HG03097 (cell line): Measurements from ENCODE around the gene SLC31A2.
"Not testable (repeated sequence)": the region's sequence is repeated elsewhere in the genome, so short reads cannot be mapped to it uniquely, and the experiment has no call there.

Experiments
- ATAC-seq: cut with Tn5 transposase; IDR thresholded peaks from one replicate; pipeline ENCODE4 v1.9.1; 2021; ENCODE audit not compliant: unreplicated experiment, low FRiP score

The SLC31A2 gene, protein sequence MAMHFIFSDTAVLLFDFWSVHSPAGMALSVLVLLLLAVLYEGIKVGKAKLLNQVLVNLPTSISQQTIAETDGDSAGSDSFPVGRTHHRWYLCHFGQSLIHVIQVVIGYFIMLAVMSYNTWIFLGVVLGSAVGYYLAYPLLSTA

DNA sequence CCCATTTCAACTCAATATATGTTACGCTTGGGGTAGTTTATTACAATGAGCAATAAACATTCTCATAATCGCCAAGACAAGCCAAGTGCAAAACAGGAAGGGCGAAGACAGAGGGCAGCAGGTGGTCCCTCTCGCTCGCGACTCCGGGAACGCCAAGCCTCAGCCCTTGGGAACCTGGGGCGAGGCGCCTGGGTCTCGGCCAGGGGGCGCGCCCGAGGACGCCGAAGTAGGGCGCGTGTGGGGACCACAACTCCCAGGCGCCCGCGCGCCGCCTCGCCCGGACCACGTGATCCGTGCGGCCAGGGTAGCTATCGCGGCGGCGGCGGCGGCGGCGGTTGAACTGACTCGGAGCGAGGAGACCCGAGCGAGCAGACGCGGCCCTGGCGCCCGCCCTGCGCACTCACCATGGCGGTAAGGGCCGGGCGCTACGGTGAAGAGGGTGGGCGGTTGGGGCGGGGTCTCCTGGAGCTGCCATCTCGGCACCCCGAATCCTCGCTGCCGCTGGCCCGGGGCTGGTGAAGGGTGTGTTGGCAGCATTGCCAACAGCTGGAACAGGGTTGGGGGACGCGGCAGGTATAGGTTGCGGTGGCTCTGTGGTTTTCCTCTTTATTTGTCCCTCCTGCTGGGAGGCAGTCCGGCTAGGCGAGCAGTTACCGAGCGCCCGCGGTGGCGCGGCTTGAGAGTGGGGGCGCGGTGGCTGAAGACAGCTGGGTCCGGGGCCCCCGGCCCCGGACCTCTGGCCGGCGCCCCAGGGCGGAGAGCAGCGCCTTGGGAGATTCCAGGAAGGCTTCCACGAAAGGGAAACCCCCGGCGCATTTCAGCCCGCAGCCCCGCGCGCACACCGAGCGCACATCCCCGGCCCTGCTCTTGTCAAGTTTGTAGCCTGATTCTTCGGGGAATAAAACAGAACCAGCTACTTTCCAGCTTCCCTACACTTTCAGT lies at the start of gene SLC31A2:
SLC31A2 (plus strand) TSS at position 338 of the 942 bp plus-strand sequence; CDS start at position 406, 68 bp downstream.
- peak; percentile 94 for ATAC-seq

DNA sequence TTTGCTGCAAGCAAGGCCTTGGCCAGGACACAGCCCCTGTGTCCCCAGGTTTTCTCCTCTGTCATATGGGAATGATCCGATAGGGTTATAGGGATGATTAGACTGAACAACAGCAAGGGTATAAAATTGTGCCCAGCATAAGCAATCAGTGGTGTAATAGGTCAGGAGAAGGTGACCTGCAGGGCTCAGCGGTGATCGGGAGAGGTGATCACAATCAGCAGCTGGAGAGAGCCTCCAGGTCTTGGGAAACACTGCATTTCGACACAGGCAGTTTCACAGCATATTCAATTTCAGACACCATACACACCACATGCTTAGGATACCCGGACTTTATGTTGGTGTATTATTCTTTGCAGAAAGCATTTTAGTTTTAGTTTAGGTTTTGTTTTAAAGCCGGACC lies 45.5 kb upstream of the SLC31A2 start:
- not testable (repeated sequence) for ATAC-seq

DNA sequence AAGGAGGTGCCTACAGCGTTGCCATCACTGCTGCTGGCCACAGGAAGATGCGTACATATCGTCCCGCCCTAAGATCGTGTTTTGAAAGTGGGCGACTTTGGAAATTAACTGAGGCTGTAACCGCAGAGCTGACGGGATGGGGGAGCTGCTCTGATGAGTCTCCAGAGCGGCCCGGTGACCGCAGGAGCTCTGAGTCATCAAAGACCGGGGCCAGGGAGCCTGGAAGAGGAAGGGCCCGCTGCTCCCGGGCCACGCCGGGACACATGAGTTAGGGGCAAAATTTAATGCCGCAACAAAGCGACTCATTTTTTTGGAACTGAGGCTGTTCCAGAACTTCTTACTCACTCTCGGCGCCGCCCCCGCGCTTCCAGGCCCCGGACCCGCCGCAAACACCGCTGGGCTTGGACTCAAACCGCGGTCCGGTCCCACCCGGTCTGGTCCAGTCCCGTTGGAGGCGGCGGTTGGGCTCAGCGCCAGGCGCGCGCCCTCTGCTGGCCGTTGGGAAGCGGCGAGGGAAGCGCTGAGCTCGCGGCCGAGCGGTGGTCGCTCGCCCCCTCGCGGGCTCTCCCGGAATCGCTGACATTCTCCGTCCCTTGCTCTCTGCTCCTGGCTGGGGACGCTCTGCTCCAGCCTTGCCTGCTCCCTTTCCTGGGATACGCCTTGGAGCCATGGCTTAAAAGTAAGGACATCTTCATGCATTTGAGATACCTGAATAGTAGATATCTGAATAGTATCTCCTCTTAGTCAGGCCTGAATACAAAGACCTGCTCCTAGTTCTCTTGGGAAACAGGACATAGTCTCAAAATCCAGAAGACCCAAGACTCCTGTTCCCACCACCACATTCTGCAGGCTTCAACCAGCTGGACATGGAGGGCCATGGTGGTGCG lies 39.5 kb upstream of the SLC31A2 start:
- ATAC-seq, result not testable (repeated sequence)

DNA sequence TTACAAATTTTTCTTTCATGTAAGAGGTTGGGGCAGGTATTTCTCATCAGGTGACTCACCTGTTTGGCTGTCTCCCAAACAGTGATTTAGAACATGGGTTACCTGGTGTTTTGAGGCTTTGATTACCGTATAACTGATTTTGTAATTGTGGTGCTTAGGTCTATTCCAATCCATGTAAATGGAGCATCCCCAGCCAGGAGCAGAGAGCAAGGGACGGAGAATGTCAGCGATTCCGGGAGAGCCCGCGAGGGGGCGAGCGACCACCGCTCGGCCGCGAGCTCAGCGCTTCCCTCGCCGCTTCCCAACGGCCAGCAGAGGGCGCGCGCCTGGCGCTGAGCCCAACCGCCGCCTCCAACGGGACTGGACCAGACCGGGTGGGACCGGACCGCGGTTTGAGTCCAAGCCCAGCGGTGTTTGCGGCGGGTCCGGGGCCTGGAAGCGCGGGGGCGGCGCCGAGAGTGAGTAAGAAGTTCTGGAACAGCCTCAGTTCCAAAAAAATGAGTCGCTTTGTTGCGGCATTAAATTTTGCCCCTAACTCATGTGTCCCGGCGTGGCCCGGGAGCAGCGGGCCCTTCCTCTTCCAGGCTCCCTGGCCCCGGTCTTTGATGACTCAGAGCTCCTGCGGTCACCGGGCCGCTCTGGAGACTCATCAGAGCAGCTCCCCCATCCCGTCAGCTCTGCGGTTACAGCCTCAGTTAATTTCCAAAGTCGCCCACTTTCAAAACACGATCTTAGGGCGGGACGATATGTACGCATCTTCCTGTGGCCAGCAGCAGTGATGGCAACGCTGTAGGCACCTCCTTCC lies 37.9 kb upstream of the SLC31A2 start:
- ATAC-seq, result peak; percentile 62

DNA sequence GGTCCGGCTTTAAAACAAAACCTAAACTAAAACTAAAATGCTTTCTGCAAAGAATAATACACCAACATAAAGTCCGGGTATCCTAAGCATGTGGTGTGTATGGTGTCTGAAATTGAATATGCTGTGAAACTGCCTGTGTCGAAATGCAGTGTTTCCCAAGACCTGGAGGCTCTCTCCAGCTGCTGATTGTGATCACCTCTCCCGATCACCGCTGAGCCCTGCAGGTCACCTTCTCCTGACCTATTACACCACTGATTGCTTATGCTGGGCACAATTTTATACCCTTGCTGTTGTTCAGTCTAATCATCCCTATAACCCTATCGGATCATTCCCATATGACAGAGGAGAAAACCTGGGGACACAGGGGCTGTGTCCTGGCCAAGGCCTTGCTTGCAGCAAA lies 32.0 kb upstream of the SLC31A2 start:
- not testable (repeated sequence) for ATAC-seq

DNA sequence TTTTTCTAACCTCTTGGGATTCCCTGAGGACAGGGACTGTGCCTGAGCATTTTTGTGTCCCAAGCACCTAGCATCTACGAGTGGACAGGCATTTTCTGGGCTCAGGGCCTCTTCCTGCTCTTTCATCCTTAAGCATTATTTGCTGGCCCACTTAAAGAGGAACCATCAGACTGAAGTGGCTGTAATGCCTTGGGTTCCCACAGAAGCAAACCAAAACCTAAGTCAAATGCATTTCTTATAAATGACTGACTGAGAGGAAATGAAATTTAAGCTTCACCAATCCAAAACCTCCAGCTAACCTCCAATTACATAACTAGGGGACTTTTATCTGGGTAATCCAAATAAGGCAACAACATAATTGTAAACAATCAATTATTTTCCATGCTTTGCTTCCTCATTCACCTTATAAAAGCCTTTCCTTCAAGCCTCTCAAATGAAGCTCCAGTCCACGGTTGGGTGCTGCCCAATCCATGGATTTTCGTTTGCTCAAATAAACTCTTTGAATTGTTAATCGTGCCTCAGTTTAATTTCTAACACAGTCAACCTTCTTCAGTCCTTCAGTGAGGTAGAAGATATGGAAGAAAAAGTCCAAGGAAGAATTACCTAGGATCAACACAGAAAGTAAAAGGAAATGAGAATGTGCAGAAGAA lies 25.3 kb upstream of the SLC31A2 start:
- ATAC-seq, result no peak

DNA sequence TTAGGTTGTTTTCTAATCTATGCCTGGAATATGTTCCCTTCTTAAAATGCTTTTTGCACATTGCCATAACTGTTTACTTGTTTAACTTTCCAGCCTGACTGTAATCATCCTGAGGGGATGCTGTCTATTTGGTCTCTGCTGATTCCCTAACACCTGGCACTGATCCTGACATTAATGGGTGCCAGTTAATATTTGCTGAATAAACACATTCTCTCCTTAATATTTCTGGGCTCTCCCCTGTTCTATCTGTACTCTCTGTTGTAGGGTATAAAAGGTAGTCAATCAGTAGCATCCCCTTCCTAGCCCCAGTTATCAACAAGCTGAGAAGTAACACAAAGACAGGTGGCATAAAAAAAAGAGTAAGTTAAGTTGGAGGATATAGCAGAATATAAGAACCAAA lies 21.3 kb upstream of the SLC31A2 start:
- ATAC-seq, result no peak

DNA sequence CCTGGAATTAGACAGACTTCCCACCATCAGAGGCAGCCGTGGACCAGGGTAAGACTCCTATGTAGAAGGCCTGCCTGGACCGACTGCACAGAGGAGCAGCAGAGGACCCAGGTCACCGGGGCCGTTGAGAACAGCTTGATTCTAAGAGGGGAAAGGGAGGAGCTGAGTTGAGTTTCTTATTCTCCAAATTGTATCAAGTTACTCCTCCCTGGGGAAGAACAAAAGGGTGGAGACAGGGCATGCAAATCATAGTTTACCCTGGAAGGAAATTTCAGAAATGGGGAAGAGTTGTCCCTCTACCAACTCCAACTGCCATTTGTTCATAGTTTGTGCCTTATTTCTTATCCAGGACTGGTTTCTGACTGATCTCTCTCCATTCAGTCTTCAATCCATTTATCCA lies 20.9 kb upstream of the SLC31A2 start:
- no peak for ATAC-seq

DNA sequence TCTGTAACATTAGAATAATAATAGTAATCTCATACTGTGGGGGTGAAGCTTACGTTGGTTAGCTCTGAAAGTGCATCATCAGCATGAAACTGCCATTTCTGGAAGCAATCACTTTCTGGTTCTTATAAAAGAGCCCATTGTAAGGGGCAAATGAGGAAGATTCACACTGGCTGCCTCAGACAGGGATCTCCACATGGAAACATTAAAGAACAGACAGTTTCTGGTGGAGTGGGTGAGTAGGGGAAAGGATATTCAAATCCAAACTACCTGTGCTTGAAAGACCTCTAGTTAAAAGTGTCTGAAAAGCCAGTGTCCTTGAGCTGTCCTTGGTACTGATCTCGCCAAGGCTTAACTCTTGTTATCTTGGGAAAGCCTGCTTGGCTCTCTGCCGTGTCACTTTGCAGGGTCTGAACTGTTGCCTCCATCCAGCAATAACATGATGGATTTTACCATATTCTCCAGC lies 19.1 kb upstream of the SLC31A2 start:
- ATAC-seq, result no peak

DNA sequence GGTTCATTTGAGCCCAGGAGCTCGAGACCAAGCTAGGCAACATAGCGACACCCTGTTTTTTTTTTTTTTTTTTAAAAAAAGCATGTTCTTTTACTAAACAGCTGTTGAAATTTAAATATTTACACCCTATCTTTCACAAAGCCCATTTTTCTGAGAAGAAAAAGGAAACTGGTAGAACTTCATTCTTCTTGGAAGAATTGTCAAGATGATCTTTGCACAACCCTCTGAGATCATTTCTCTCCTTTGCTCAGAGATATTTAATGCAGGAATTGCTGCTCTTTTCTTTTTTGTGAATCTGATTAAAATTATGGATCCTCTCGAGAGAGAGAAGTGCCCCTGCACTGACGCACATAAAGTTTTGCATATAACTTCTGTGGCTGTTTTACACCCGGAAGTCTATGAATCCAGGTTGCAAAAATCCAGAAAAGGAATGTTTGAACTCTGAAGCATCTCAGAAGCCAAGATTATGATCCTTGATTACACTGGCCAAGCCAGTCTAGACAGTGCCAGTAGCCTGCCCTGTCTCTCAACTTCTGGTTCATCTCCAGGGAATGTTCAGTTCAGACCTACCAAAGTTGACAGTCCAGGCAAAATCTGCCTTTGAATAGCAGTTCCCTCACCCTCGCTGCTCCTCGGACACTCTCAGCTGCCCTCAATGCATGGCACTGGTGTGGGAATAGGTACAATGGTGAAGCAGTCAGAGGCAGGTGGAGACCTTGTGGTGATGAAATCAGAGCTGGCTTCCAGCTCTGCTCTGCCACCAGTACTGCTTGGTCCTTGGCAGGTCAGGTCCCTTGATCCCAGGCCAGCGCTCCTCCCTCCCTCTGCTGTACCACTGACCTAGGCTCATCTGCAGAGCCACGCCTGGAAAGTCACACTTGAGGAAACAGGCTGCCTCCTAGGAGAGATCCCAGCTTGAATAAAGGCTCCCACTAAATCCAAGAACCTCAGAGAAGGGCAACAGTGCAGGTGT lies 13.3 kb upstream of the SLC31A2 start:
- ATAC-seq, result no peak

DNA sequence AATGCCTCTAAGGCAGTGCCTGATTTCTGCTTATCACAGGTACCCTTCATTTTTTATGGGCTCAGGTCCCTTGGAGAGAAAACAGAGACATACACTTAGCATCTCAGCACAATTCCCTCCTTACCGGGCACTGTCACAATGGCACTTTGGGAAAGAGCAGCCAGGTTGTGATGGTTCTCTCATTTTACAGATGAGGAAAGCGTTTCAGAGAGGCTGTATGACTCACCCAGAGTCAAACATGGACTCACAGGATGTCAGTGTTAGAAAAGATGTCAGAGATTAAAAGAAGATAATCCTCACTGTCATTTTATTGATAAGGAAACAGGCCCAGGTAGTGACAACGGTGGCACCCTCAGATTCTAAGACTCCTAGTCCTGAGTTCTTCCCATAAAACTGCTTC lies 12.0 kb upstream of the SLC31A2 start:
- no peak for ATAC-seq

DNA sequence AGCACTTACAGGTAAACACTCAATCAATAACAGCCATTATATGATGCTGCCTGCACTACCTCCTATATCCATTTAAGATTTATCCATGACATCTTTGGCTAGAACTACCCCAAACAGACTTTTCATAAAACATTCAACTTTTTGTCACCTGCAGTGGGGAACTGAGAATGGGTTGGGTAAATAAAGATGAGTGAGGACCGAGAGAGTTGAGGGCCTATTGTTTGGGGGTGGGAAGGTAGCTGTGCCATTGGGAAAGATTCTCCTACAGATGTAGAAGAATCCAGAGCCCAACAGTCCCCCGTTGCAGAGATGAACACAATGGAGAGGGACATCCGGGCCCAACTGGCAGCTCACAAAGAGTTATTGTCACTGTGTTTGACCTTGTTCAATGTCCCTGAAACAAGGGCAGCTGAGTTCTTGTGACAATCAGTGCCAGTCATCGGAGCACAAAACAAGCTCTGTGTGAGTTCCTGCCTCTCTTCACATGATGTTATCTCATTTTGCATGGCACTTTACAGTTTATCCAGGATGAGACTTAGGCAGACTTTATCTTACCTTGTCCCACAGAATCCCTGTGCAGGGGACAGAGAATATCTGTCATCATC lies 11.5 kb upstream of the SLC31A2 start:
- ATAC-seq, result no peak

DNA sequence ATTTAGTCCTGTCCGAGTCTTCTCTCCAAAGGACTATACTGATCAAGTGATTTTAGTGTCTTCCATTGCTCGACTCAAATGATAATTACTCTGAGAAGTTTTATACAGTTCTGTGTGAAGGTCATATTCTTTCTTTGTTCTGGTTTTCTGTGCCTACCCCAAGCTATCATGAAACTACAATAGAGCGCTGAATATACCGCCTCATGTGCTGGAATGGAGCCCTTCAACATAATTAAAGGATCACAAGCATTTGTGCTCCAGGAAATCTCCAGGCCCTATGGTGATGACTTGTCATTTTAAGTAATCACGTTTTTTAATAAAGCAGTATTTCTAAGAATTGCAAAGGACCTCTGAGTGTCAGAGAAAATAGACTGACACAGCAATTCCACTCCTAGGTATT lies 10.9 kb upstream of the SLC31A2 start:
- ATAC-seq, result no peak

DNA sequence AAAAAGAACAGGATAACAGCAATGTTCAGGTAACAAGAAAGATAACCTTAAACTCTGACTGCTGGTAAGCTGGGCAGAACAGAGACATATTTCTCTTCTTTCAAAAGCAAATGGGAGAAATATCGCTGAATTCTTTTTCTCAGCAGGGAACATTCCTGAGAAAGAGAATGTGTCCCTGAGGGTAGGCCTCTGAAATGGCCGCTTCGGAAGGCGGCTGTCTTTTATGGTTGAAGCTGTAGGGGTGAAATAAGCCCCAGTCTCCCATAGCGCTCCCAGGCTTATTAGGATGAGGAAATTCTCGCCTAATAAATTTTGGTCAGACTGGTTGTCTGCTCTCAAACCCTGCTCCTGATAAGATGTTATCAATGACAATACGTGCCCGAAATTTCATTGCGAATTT lies 9.9 kb upstream of the SLC31A2 start:
- not testable (repeated sequence) for ATAC-seq

DNA sequence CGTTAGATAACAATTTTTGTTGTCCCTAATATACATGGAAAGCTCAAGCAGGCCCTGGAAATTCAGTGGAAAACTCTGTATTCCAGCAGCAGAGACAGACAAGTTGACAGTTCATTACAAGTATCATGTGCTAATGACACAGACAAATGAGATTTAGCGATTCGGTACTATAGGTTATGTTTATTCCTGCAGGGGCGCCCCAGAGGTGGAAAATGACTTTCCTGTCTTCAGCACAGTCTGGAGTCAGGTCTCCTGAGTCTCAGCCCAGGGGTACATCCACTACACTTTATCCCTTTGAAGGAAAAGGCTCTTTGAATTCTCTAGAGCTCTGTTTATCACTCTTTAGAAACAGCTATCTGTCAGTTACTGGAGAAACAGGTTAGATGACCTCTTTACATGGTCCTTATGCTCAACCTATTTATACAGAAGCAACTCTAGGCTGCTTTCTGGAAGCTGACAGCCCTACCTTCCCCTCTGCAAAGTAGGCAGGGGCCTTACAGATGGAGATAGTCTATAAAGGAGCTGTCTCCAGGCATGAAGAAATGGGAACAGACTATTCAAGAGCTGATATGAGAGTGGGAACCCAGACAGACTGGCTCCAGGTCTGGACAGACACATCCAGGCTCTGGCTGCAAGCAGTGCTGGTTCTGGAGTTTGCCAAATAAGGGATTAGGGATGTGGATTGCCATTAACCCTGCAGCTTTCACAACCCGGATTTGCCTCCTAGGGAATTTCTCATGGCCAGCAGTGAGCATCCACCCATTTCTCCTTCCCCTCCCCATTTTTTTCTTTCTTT lies 7.2 kb upstream of the SLC31A2 start:
- no peak for ATAC-seq

DNA sequence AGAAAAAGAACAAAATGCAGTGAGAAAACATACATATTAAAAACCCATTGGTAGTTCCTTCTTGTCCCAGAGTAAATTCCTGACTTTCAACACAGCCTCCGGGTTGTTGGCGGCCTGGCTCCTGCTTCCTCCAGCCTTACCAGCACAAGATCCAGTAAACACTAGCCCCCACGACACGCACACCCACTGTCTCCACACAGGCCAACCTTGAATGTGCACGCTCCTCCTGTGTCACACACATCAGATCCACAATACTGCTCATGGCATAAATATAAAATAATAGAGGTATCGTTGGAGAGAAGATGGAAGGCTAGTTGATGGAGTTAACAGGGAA lies 2.5 kb upstream of the SLC31A2 start:
- no peak for ATAC-seq

DNA sequence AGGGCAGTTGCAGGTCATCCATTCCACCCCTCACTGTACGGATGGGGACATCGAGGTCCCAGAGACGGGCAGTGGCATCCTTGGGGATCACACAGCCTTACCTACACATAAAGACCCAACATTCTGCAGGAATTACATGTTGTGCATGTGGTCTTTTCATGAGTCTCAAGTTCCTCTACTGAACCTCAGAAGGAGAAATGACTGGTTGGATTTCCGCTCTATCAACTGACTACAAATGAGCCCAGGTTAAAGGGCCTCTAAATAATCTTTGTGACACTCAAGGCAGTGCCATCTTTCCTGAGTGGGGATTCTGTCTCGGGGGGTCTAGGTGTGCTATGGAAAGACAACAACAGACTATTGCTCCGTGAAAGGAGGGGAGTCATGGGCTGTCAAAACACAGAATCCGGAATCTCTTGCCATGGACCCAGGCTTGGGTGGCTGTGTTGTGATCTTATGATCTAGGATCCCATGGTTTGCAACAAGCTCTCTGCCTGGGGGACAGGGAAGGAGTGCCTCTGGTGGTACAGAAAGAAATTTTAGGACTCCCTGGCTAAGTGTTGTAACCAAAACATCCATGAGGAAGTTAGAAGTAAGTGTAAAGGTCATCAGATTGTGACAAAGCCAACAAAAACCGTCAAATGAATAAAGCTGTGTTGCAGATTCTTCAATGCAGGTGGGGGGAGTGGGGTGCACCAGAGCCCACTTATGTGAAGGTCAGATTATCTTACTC lies 1.9 kb upstream of the SLC31A2 start:
- no peak for ATAC-seq
